ENCODE measurements around the gene TAF11. TPM values are rescaled to one million over a fixed set of nuclear protein-coding genes. Genes with fewer than 3 reads are reported as not detected.
A peak's percentile ranks its signal among the peaks of the same experiment; 100 is the strongest.
"Not testable (repeated sequence)": the region's sequence is repeated elsewhere in the genome, so short reads cannot be mapped to it uniquely, and the experiment has no call there.

TAF11 gene
- polyA plus RNA-seq, 4 donors: 46.1 to 52.4 (median 48.4) TPM

- no peak for DNase-seq (ENCODE audit: low read depth in 4 of 4, low spot score in 2 of 4)
These were observed 19.0 kb upstream of the TAF11 start for GRCh38 chr6:34906826-34907225.

GRCh38 chr6:34904990-34905613 is 17.3 kb upstream of the TAF11 start:
- DNase-seq (ENCODE audit: low read depth in 4 of 4, low spot score in 2 of 4): no peak

- no peak for DNase-seq (ENCODE audit: low read depth in 4 of 4, low spot score in 2 of 4)
These were observed 14.1 kb upstream of the TAF11 start for GRCh38 chr6:34901930-34902329.

GRCh38 chr6:34900321-34901031 is 12.6 kb upstream of the TAF11 start:
- no peak for DNase-seq (ENCODE audit: low read depth in 4 of 4, low spot score in 2 of 4)

- DNase-seq (ENCODE audit: low read depth in 4 of 4, low spot score in 2 of 4): not testable (repeated sequence)
These were observed 11.9 kb upstream of the TAF11 start for GRCh38 chr6:34899748-34900147.

- DNase-seq (ENCODE audit: low read depth in 4 of 4, low spot score in 2 of 4): no peak
These were observed 9.9 kb upstream of the TAF11 start for GRCh38 chr6:34897716-34898115.

- no peak for DNase-seq (ENCODE audit: low read depth in 4 of 4, low spot score in 2 of 4)
These were observed 9.3 kb upstream of the TAF11 start for GRCh38 chr6:34897130-34897529.

- no peak for DNase-seq (ENCODE audit: low read depth in 4 of 4, low spot score in 2 of 4)
These were observed 6.9 kb upstream of the TAF11 start for GRCh38 chr6:34894693-34895092.

- DNase-seq (ENCODE audit: low read depth in 4 of 4, low spot score in 2 of 4): no peak
These were observed 3.5 kb upstream of the TAF11 start for GRCh38 chr6:34891296-34891695.

- no peak for DNase-seq (ENCODE audit: low read depth in 4 of 4, low spot score in 2 of 4)
These were observed 2.7 kb upstream of the TAF11 start for GRCh38 chr6:34890533-34890925.

- DNase-seq (ENCODE audit: low read depth in 4 of 4, low spot score in 2 of 4): peak in 3 of 4 donors; percentile 64 to 75 (median 75)
These were observed 1.2 kb upstream of the TAF11 start, which contains the start of gene ANKS1A for GRCh38 chr6:34888874-34889555. Gene ANKS1A (plus strand): TSS chr6:34889255. CDS start chr6:34889403, 148 bp downstream.

- DNase-seq (ENCODE audit: low read depth in 4 of 4, low spot score in 2 of 4): peak in 1 of 4 donors; percentile 10
These were observed 643 bp upstream of the TAF11 start for GRCh38 chr6:34888514-34888856.

GRCh38 chr6:34885837-34886236 is 2.0 kb downstream of the TAF11 start:
- not testable (repeated sequence) for DNase-seq (ENCODE audit: low read depth in 4 of 4, low spot score in 2 of 4)

GRCh38 chr6:34884996-34885395 is 2.8 kb downstream of the TAF11 start:
- DNase-seq (ENCODE audit: low read depth in 4 of 4, low spot score in 2 of 4): no peak

- DNase-seq (ENCODE audit: low read depth in 4 of 4, low spot score in 2 of 4): not testable (repeated sequence)
These were observed 3.8 kb downstream of the TAF11 start for GRCh38 chr6:34884073-34884472.

GRCh38 chr6:34877869-34878485 is 9.9 kb downstream of the TAF11 start:
- DNase-seq (ENCODE audit: low read depth in 4 of 4, low spot score in 2 of 4): no peak

GRCh38 chr6:34877259-34877658 is 10.6 kb downstream of the TAF11 start:
- DNase-seq (ENCODE audit: low read depth in 4 of 4, low spot score in 2 of 4): no peak

- no peak for DNase-seq (ENCODE audit: low read depth in 4 of 4, low spot score in 2 of 4)
These were observed 11.4 kb downstream of the TAF11 start for GRCh38 chr6:34876472-34876871.

- no peak for DNase-seq (ENCODE audit: low read depth in 4 of 4, low spot score in 2 of 4)
These were observed 12.3 kb downstream of the TAF11 start for GRCh38 chr6:34875292-34876213.

- DNase-seq (ENCODE audit: low read depth in 4 of 4, low spot score in 2 of 4): no peak
These were observed 15.5 kb downstream of the TAF11 start for GRCh38 chr6:34872332-34872731.
